Fibroblast of villous mesenchyme (primary cell): ENCODE measurements around the gene ABHD16B. TPM values are rescaled to one million over a fixed set of nuclear protein-coding genes. Genes with fewer than 3 reads are reported as not detected.

Source experiments
- DNase-seq: peaks from one replicate; pipeline ENCODE4 v3.0.0-alpha.2; 2010; ENCODE audit warnings: low read depth
- H3K4me3 ChIP-seq: 2 replicates; pipeline ENCODE4 v1.5.1; 2011; ENCODE audit warnings: low read depth, mild to moderate bottlenecking, low read length
- CTCF ChIP-seq: IDR thresholded peaks from 2 replicates; pipeline ENCODE4 v1.5.1; 2012; ENCODE audit warnings: low read depth, mild to moderate bottlenecking, low read length; ENCODE audit not compliant: insufficient read depth
- total RNA-seq: library from RNA; depleted of rRNA; stranded (reverse); fragments of >200 nt; gene quantifications from 2 replicates; pipeline ENCODE4 v1.2.3, GENCODE V29; 2012

Gene ABHD16B
- not detected in 2 replicates for total RNA-seq

DNA sequence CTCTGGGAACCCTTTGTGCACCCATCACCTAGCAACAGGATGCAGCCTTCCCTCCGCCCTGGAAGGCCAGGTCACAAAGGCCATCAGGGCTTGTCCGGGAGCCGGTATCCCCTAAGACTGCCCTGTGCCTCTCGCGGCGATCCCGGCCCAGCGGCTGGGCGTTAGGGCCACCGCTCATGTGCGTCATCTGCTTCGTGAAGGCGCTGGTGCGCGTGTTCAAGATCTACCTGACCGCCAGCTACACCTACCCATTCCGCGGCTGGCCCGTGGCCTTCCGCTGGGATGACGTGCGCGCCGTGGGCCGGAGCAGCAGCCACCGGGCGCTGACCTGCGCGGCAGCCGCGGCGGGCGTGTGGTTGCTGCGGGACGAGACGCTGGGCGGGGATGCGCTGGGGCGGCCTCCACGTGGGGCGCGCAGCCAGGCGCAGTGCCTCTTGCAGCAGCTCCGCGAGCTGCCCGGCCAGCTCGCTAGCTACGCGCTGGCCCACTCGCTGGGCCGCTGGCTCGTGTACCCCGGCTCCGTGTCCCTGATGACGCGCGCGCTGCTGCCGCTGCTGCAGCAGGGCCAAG is at the start of gene ABHD16B:
Gene ABHD16B (plus strand): TSS at position 134 of the 570 bp plus-strand sequence. CDS start 43 bp downstream, at position 177.
- H3K4me3 ChIP-seq, result no peak within 1 kb of the TSS
- no peak for TF ChIP-seq CTCF
- no peak for DNase-seq

GRCh38 chr20:63814891-63815614 is 46.2 kb upstream of the ABHD16B start:
- no peak overlapping the region for H3K4me3 ChIP-seq
- DNase-seq, result no peak
- TF ChIP-seq CTCF, result no peak

- H3K4me3 ChIP-seq, result no peak overlapping the region
- DNase-seq, result no peak
- TF ChIP-seq CTCF, result no peak
Measured at GRCh38 chr20:63815615-63816253, 45.6 kb upstream of the ABHD16B start.

DNA sequence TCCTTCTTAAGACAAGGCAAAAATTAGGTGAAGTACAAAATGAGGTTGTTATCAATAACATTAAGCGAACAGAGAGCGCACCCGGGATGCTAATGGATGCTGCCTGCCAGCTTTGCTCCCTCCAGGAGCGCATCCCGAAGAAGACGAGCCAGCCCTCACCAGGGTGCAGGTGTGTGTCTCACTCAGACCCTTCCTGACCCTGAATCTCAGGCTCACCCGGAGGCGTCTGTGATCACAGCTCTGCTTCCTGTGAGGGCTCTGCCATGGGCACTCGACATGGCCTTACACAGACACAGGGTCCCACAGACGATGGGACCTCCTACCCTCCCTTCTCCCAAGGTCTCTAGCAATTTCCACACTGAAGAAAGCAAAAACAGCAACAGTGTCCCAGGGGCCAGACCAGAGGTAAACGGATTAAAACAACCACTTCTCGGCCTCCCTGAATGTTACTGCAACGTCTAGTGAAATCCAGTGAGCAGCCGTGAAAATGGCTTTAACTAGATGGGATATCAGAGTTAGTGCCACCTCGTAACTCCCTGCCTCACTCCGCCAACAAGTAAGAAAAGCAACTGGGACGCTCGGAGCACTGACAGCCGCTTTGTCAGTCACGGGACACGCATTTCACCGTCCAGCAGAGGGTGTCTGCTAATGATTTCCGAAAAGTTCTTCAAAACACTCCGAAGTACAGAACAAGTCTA is 41.9 kb upstream of the ABHD16B start:
- DNase-seq, result peak; percentile 72
- peak overlapping the region; percentile 30 for H3K4me3 ChIP-seq
- peak; percentile 43 for TF ChIP-seq CTCF

- H3K4me3 ChIP-seq, result no peak overlapping the region
- TF ChIP-seq CTCF, result no peak
- DNase-seq, result no peak
Measured at GRCh38 chr20:63821811-63822210, 39.5 kb upstream of the ABHD16B start.

DNA sequence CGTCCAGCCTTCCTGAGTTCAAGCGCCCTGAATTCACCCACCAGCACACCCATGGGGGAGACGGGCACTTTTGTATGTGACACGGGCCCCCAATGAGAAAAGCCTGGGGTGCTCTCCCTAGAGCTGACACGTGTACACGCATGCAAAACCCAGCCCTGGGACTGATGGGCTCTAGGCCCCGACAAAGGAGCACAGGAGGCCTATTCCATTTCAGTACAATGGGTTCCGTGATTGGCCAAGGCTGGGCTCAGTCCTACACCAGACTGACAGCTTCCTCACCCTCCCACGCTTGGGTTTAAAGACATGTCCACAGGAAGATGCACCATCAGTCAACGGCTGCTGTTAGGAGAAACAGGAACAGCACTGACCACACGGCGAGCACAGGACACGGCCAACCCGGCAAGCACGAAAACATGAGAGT is 39.0 kb upstream of the ABHD16B start:
- TF ChIP-seq CTCF, result no peak
- DNase-seq, result no peak
- no peak overlapping the region for H3K4me3 ChIP-seq
